Right lobe of liver (tissue), 4 donors: ENCODE measurements around the gene PCDHB10.

Source experiments
- CTCF ChIP-seq, 4 donors: fragments of 200-600 bp in 3 of 4; fragments of 450-650 bp in 1 of 4; IDR thresholded peaks; one replicate each; pipeline versions ENCODE4 v1.5.1 to v1.8.0; 2016 to 2022; ENCODE audit warnings: antibody characterized with exemption in 4 of 4, mild to moderate bottlenecking in 2 of 4
- POLR2A ChIP-seq: fragments of 450-650 bp; IDR thresholded peaks from one replicate; pipeline ENCODE4 v1.6.1; 2017; ENCODE audit warnings: antibody characterized with exemption, mild to moderate bottlenecking
- donor health status: DM: no; HTN: no; CAD: no.
- donor health status: DM: no; HTN: no; CAD: no.
- donor health status: DM: no; HTN: yes; CAD: no.

GRCh38 chr5:141150993-141151325, 41.2 kb upstream of the PCDHB10 start:
- TF ChIP-seq POLR2A (no peak), CTCF (IDR thresholded peaks at IDR 0.05) (no peak)
